HCT116 (cell line): ENCODE measurements around the gene CABP1. TPM values are rescaled to one million over a fixed set of nuclear protein-coding genes. Genes with fewer than 3 reads are reported as not detected.

Source experiments
- ATAC-seq: fragments of 200-7000 bp; cut with Tn5 transposase; 2 replicates; pipeline ENCODE4 v1.9.1; 2020; ENCODE audit warnings: mild to moderate bottlenecking, moderate library complexity
- BruUV-seq: library from RNA; stranded (reverse); fragments of 400-500 nt; replicated peaks from 2 replicates; lab custom pipeline; 2021; lab: Mats Ljungman, UMichigan
- CTCF ChIA-PET: fragments of 300-600 bp; sonication (Branson Sonifier 250); formaldehyde crosslinking; loops from one replicate; lab custom pipeline; 2021; ENCODE audit warnings: antibody characterized with exemption; lab: Charles Lee
- POLR2A ChIA-PET: fragments of 300-600, 350-600 bp; sonication (Branson Sonifier 250); formaldehyde crosslinking; loops from one replicate; lab custom pipeline; 2021; ENCODE audit warnings: antibody characterized with exemption; lab: Charles Lee
- RAD21 ChIA-PET, 2 experiments: fragments of 300-600 bp; sonication (Branson Sonifier 250); formaldehyde crosslinking; loops; one replicate each; lab custom pipeline; 2023; ENCODE audit warnings: low total read pairs in 2 of 2; ENCODE audit not compliant: uncharacterized antibody in 2 of 2, unreplicated experiment in 2 of 2, low non-redundant PET in 1 of 2; lab: Charles Lee
- DNase-seq: peaks from one replicate; pipeline ENCODE4 v3.0.0-alpha.2; 2010; ENCODE audit warnings: low read depth, low spot score
- H2AFZ ChIP-seq: fragments of 200-600 bp; shearing (Covaris generic), sonication (generic); 2 replicates; pipeline ENCODE4 v1.6.1; 2017; ENCODE audit warnings: low read depth, mixed run types, mixed read lengths, antibody characterized with exemption, low read length; ENCODE audit not compliant: poor library complexity, severe bottlenecking
- H3K27ac ChIP-seq: 2 replicates; pipeline ENCODE4 v1.5.1; 2012; ENCODE audit warnings: low read depth, low read length
- H3K27me3 ChIP-seq: fragments of 200-600 bp; sonication (generic); 2 replicates; pipeline ENCODE4 v1.6.1; 2016; ENCODE audit warnings: mixed run types, low read length, mixed read lengths; ENCODE audit not compliant: insufficient read depth
- H3K36me3 ChIP-seq, 2 experiments: fragments of 200-500 bp in 1 of 2; fragments of 200-600 bp in 1 of 2; sonication (Bioruptor generic) in 1 of 2; sonication (generic) in 1 of 2; 2 replicates each; pipeline versions ENCODE4 v1.5.1 to v1.6.1; 2014 to 2016; ENCODE audit warnings: low read length in 2 of 2, inconsistent platforms in 1 of 2, mixed read lengths in 1 of 2, mixed run types in 1 of 2; ENCODE audit not compliant: insufficient read depth in 2 of 2, control insufficient read depth in 1 of 2
- H3K4me1 ChIP-seq, 2 experiments: fragments of 200-600 bp in 1 of 2; sonication (generic) in 1 of 2; 2 replicates each; pipeline versions ENCODE4 v1.5.1 to v1.6.1; 2012 to 2017; ENCODE audit warnings: low read length in 2 of 2, inconsistent platforms in 1 of 2, mild to moderate bottlenecking in 1 of 2, mixed read lengths in 1 of 2, mixed run types in 1 of 2, moderate library complexity in 1 of 2; ENCODE audit not compliant: insufficient read depth in 2 of 2, control insufficient read depth in 1 of 2
- H3K4me2 ChIP-seq: fragments of 200-600 bp; sonication (generic); 2 replicates; pipeline ENCODE4 v1.6.1; 2017; ENCODE audit warnings: mixed run types, low read length, mixed read lengths
- H3K4me3 ChIP-seq, 2 experiments: fragments of 200-600 bp in 1 of 2; sonication (generic) in 1 of 2; replicated peaks in 1 of 2; 2 replicates each; pipeline ENCODE4 v1.5.1; 2011 to 2016; ENCODE audit warnings: low read length in 2 of 2, control low read depth in 1 of 2, low read depth in 1 of 2, mild to moderate bottlenecking in 1 of 2, mixed read lengths in 1 of 2, mixed run types in 1 of 2
- H3K79me2 ChIP-seq: fragments of 200-600 bp; sonication (generic); 2 replicates; pipeline ENCODE4 v1.6.1; 2017; ENCODE audit warnings: mild to moderate bottlenecking, mixed run types, low read length, moderate library complexity, mixed read lengths; ENCODE audit not compliant: insufficient read depth
- H3K9ac ChIP-seq: fragments of 200-600 bp; sonication (generic); 2 replicates; pipeline ENCODE4 v1.6.1; 2016; ENCODE audit warnings: low read length, mixed read lengths
- H3K9me2 ChIP-seq: fragments of 200-600 bp; sonication (generic), shearing (Covaris generic); 2 replicates; pipeline ENCODE4 v1.6.1; 2017; ENCODE audit warnings: mixed run types, mild to moderate bottlenecking, moderate library complexity; ENCODE audit not compliant: insufficient read depth
- H3K9me3 ChIP-seq, 2 experiments: fragments of 200-500 bp in 1 of 2; fragments of 200-600 bp in 1 of 2; sonication (Bioruptor generic) in 1 of 2; sonication (generic) in 1 of 2; 2 replicates each; pipeline ENCODE4 v1.6.1; 2014 to 2017; ENCODE audit warnings: low read length in 2 of 2, mixed read lengths in 2 of 2, inconsistent platforms in 1 of 2, low read depth in 1 of 2, mild to moderate bottlenecking in 1 of 2, mixed run types in 1 of 2, moderate library complexity in 1 of 2; ENCODE audit not compliant: control insufficient read depth in 1 of 2, insufficient read depth in 1 of 2
- H4K20me1 ChIP-seq: fragments of 200-600 bp; sonication (generic), shearing (Covaris generic); 2 replicates; pipeline ENCODE4 v1.6.1; 2017; ENCODE audit warnings: mixed run types, mild to moderate bottlenecking, moderate library complexity; ENCODE audit not compliant: insufficient read depth
- ELF1 ChIP-seq: IDR thresholded peaks from 2 replicates; pipeline ENCODE4 v1.6.1; 2012; ENCODE audit warnings: low read depth, borderline replicate concordance
- EZH2 ChIP-seq: fragments of 200-600 bp; sonication (generic); IDR thresholded peaks from 2 replicates; pipeline ENCODE4 v1.6.1; 2017; ENCODE audit warnings: antibody characterized with exemption, mixed run types
- FOSL1 ChIP-seq: IDR thresholded peaks from 2 replicates; pipeline ENCODE4 v1.6.1; 2012; ENCODE audit warnings: low read depth
- JUND ChIP-seq: IDR thresholded peaks from 2 replicates; pipeline ENCODE4 v1.6.1; 2012
- SIN3A ChIP-seq: IDR thresholded peaks from 2 replicates; pipeline ENCODE4 v1.6.1; 2012; ENCODE audit warnings: low read depth
- SRF ChIP-seq: IDR thresholded peaks from 2 replicates; pipeline ENCODE4 v1.6.1; 2012; ENCODE audit warnings: low read depth
- YY1 ChIP-seq: IDR thresholded peaks from 2 replicates; pipeline ENCODE4 v1.6.1; 2011; ENCODE audit warnings: low read length, low read depth, moderate library complexity, mild to moderate bottlenecking; ENCODE audit not compliant: insufficient replicate concordance; ENCODE audit errors: extremely low read depth
- ZBTB33 ChIP-seq: IDR thresholded peaks from 2 replicates; pipeline ENCODE4 v1.6.1; 2011; ENCODE audit warnings: mild to moderate bottlenecking, low read length, moderate library complexity; ENCODE audit not compliant: insufficient replicate concordance; ENCODE audit errors: extremely low read depth
- intact Hi-C: fragments of 100-400 bp; cut with micrococcal nuclease; formaldehyde crosslinking; loops from 2 replicates; pipeline ENCODE4 v1.10.0; 2022
- total RNA-seq: library from RNA; stranded (reverse); gene quantifications from one replicate; pipeline ENCODE4 v1.2.1, GENCODE V29; 2021; ENCODE audit not compliant: unreplicated experiment
- TF ChIP-seq, protein P1 (sequence below), 3 experiments: fragments of 200-600 bp in 1 of 3; sonication (generic) in 1 of 3; IDR thresholded peaks in 2 of 3; conservative IDR thresholded peaks in 1 of 3; 2 replicates each; pipeline ENCODE4 v1.5.1; 2012 to 2017; ENCODE audit warnings: low read depth in 2 of 3, low read length in 2 of 3, antibody characterized with exemption in 1 of 3, borderline replicate concordance in 1 of 3, control low read depth in 1 of 3, mild to moderate bottlenecking in 1 of 3, mixed read lengths in 1 of 3, mixed run types in 1 of 3, moderate library complexity in 1 of 3; ENCODE audit not compliant: insufficient read depth in 1 of 3

CABP1 gene
- total RNA-seq, 1 experiment from 2014 or later = 0.84 TPM

GRCh38 chr12:120693848-120694247 lies 53.4 kb downstream of the CABP1 start:
- Histone ChIP-seq H3K36me3 (peaks cover 45 to 63% of the 10 kb centered on the region in 2 experiments), H2AFZ (no peak overlapping the region), H3K9me2 (no peaks in the 10 kb centered on the region), H3K9ac (no peak overlapping the region), H3K4me2 (no peak overlapping the region), H3K79me2 (peaks cover 55% of the 10 kb centered on the region), H3K9me3 (no peaks in the 10 kb centered on the region), H3K27ac (no peak overlapping the region), H4K20me1 (peaks cover 4% of the 10 kb centered on the region; the same call in 1 of the 2 replicates), H3K4me1 (peaks cover 8 to 11% of the 10 kb centered on the region in 2 experiments), H3K4me3 (no peak overlapping the region), H3K27me3 (no peaks in the 10 kb centered on the region)
- ATAC-seq (no peak), DNase-seq (no peak)
- no peak for TF ChIP-seq ZBTB33
- TF ChIP-seq FOSL1 = no peak
- POLR2A ChIA-PET = no interaction called here
- no TSS peak for BruUV-seq
- CTCF ChIA-PET = no interaction called here
- RAD21 ChIA-PET = no interaction called here
- intact Hi-C loops = no loop called here

GRCh38 chr12:120696626-120697025 lies 56.2 kb downstream of the CABP1 start:
- no peak overlapping the region for H3K4me2 ChIP-seq
- H3K79me2 ChIP-seq = peaks cover 28% of the 10 kb centered on the region
- H3K9me3 ChIP-seq = no peaks in the 10 kb centered on the region
- ChIA-PET CTCF (no interaction called here), RAD21 (no interaction called here), POLR2A (interaction anchor here (1.2 kb wide), 1 partner anchor 116 kb away, joined by 3 read pairs; the partner anchor contains the start of gene POP5)
- H4K20me1 ChIP-seq = no peaks in the 10 kb centered on the region
- no peak overlapping the region for H3K9ac ChIP-seq
- H3K4me3 ChIP-seq = no peak overlapping the region
- no peaks in the 10 kb centered on the region for H3K9me2 ChIP-seq
- H3K27ac ChIP-seq = no peak overlapping the region
- TF ChIP-seq SRF (no peak), EZH2 (no peak), JUND (no peak), SIN3A (no peak), ELF1 (no peak), YY1 (no peak)
- TF ChIP-seq, protein P1, sequence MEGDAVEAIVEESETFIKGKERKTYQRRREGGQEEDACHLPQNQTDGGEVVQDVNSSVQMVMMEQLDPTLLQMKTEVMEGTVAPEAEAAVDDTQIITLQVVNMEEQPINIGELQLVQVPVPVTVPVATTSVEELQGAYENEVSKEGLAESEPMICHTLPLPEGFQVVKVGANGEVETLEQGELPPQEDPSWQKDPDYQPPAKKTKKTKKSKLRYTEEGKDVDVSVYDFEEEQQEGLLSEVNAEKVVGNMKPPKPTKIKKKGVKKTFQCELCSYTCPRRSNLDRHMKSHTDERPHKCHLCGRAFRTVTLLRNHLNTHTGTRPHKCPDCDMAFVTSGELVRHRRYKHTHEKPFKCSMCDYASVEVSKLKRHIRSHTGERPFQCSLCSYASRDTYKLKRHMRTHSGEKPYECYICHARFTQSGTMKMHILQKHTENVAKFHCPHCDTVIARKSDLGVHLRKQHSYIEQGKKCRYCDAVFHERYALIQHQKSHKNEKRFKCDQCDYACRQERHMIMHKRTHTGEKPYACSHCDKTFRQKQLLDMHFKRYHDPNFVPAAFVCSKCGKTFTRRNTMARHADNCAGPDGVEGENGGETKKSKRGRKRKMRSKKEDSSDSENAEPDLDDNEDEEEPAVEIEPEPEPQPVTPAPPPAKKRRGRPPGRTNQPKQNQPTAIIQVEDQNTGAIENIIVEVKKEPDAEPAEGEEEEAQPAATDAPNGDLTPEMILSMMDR (IDR thresholded peaks at IDR 0.05 in 2 of 3, conservative IDR thresholded peaks at IDR 0.05 in 1 of 3; ENCODE audit: borderline replicate concordance in 1 of 3, insufficient read depth in 1 of 3, low read depth in 2 of 3, low read length in 2 of 3) = no peak
- H2AFZ ChIP-seq = no peak overlapping the region
- BruUV-seq = TSS peak; percentile 0
- ATAC-seq (no peak), DNase-seq (no peak)
- H3K36me3 ChIP-seq = peaks cover 54 to 78% of the 10 kb centered on the region in 2 experiments
- no peaks in the 10 kb centered on the region for H3K27me3 ChIP-seq
- intact Hi-C loops = no loop called here
- H3K4me1 ChIP-seq = no peaks in the 10 kb centered on the region
